Calu3 (cell line): Measurements from ENCODE around the gene PKN3. TPM values are rescaled to one million over a fixed set of nuclear protein-coding genes. Genes with fewer than 3 reads are reported as not detected.

ENCODE experiments used
- BruUV-seq: library from RNA; stranded (reverse); fragments of 400-500 nt; replicated peaks from 2 replicates; lab custom pipeline; 2021; lab: Mats Ljungman, UMichigan
- CTCF ChIA-PET: fragments of 300-600 bp; sonication (Branson Sonifier 250); formaldehyde crosslinking; loops from one replicate; lab custom pipeline; 2022; ENCODE audit warnings: antibody characterized with exemption; lab: Charles Lee
- DNase-seq: peaks from one replicate; pipeline ENCODE4 v3.0.0; 2022
- H3K27ac Mint-ChIP-seq: one replicate; pipeline ENCODE4 v1.8.0; 2022; ENCODE audit warnings: mixed read lengths; ENCODE audit not compliant: unreplicated experiment
- H3K27me3 Mint-ChIP-seq: one replicate; pipeline ENCODE4 v1.8.0; 2022; ENCODE audit warnings: mixed read lengths; ENCODE audit not compliant: unreplicated experiment
- H3K36me3 Mint-ChIP-seq: one replicate; pipeline ENCODE4 v1.8.0; 2022; ENCODE audit warnings: mild to moderate bottlenecking, moderate library complexity, mixed read lengths; ENCODE audit not compliant: insufficient read depth, unreplicated experiment
- H3K4me1 Mint-ChIP-seq: one replicate; pipeline ENCODE4 v1.8.0; 2022; ENCODE audit warnings: mild to moderate bottlenecking, low read depth, mixed read lengths; ENCODE audit not compliant: unreplicated experiment
- H3K4me3 Mint-ChIP-seq: one replicate; pipeline ENCODE4 v1.8.0; 2022; ENCODE audit warnings: mild to moderate bottlenecking, low read depth, moderate library complexity, mixed read lengths; ENCODE audit not compliant: unreplicated experiment
- H3K9me3 Mint-ChIP-seq: one replicate; pipeline ENCODE4 v1.8.0; 2022; ENCODE audit warnings: low read depth, mixed read lengths; ENCODE audit not compliant: unreplicated experiment
- CTCF ChIP-seq: fragments of 200-600 bp; IDR thresholded peaks from one replicate; pipeline ENCODE4 v1.8.0; 2022; ENCODE audit warnings: antibody characterized with exemption; ENCODE audit not compliant: unreplicated experiment
- intact Hi-C: fragments of 100-400 bp; cut with micrococcal nuclease; formaldehyde crosslinking; loops from one replicate; pipeline ENCODE4 v1.10.0; 2022; ENCODE audit not compliant: unreplicated experiment
- total RNA-seq: library from RNA; stranded (reverse); gene quantifications from 2 replicates; pipeline ENCODE4 v1.2.3, GENCODE V29; 2022

The PKN3 gene
- total RNA-seq, 1 experiment from 2014 or later: 7.7 TPM

GRCh38 chr9:128677794-128678193, 24.5 kb upstream of the PKN3 start:
- Mint-ChIP-seq H3K4me1 (peaks cover under 1% of the 10 kb centered on the region), H3K4me3 (no peak overlapping the region), H3K27ac (no peak overlapping the region), H3K9me3 (no peaks in the 10 kb centered on the region), H3K27me3 (no peaks in the 10 kb centered on the region), H3K36me3 (peaks cover 5% of the 10 kb centered on the region)
- CTCF ChIA-PET: no interaction called here
- no peak for DNase-seq
- intact Hi-C loops: no loop called here
- no peak for TF ChIP-seq CTCF
- BruUV-seq: no TSS peak

- Mint-ChIP-seq H3K4me1 (peaks cover 35% of the 10 kb centered on the region), H3K36me3 (peaks cover 33% of the 10 kb centered on the region), H3K27ac (peak overlapping the region; percentile 93), H3K4me3 (peak overlapping the region; percentile 96), H3K27me3 (no peaks in the 10 kb centered on the region), H3K9me3 (no peaks in the 10 kb centered on the region)
- no TSS peak for BruUV-seq
- intact Hi-C loops: no loop called here
- CTCF ChIA-PET: interaction anchor here (0.6 to 1.6 kb wide), 4 partner anchors 41 to 135 kb away, joined by 4 to 7 read pairs (median 5); partner anchors contain the start of gene ENDOG
- DNase-seq: peak; percentile 47
- no peak for TF ChIP-seq CTCF
These were observed 18.8 kb upstream of the PKN3 start for GRCh38 chr9:128683340-128684064.

- TSS peak; percentile 88 for BruUV-seq
- CTCF ChIA-PET: interaction anchor here (0.6 to 1.6 kb wide), 4 partner anchors 8 to 134 kb away, joined by 4 to 7 read pairs (median 6); partner anchors contain the start of genes ENDOG and PKN3
- peaks cover 36% of the 10 kb centered on the region for H3K36me3 Mint-ChIP-seq
- TF ChIP-seq CTCF: no peak
- peak overlapping the region; percentile 96 for H3K4me3 Mint-ChIP-seq
- no peak for DNase-seq
- H3K27ac Mint-ChIP-seq: peak overlapping the region; percentile 93
- H3K27me3 Mint-ChIP-seq: no peaks in the 10 kb centered on the region
- peaks cover 35% of the 10 kb centered on the region for H3K4me1 Mint-ChIP-seq
- H3K9me3 Mint-ChIP-seq: no peaks in the 10 kb centered on the region
- intact Hi-C loops: no loop called here
These were observed 18.3 kb upstream of the PKN3 start for GRCh38 chr9:128684065-128684324.

GRCh38 chr9:128684325-128685199, 17.7 kb upstream of the PKN3 start:
- intact Hi-C loops: no loop called here
- CTCF ChIA-PET: interaction anchor here (0.6 to 1.6 kb wide), 4 partner anchors 8 to 134 kb away, joined by 4 to 7 read pairs (median 6); partner anchors contain the start of genes ENDOG and PKN3
- DNase-seq: peak; percentile 82
- H3K4me1 Mint-ChIP-seq: peaks cover 35% of the 10 kb centered on the region
- peak overlapping the region; percentile 96 for H3K4me3 Mint-ChIP-seq
- no peaks in the 10 kb centered on the region for H3K27me3 Mint-ChIP-seq
- H3K27ac Mint-ChIP-seq: peak overlapping the region; percentile 93
- TF ChIP-seq CTCF: no peak
- no peaks in the 10 kb centered on the region for H3K9me3 Mint-ChIP-seq
- BruUV-seq: no TSS peak
- H3K36me3 Mint-ChIP-seq: peaks cover 39% of the 10 kb centered on the region
